NCI-H748 (cell line): ENCODE data around the gene SLC23A2.

Experiments used
- DNase-seq: peaks from one replicate; lab custom pipeline; 2025; ENCODE audit not compliant: unreplicated experiment; lab: John Stamatoyannopoulos, UW

SLC23A2 gene

GRCh38 chr20:4967752-4968477, 33.4 kb downstream of the SLC23A2 start:
- no peak for DNase-seq

DNA sequence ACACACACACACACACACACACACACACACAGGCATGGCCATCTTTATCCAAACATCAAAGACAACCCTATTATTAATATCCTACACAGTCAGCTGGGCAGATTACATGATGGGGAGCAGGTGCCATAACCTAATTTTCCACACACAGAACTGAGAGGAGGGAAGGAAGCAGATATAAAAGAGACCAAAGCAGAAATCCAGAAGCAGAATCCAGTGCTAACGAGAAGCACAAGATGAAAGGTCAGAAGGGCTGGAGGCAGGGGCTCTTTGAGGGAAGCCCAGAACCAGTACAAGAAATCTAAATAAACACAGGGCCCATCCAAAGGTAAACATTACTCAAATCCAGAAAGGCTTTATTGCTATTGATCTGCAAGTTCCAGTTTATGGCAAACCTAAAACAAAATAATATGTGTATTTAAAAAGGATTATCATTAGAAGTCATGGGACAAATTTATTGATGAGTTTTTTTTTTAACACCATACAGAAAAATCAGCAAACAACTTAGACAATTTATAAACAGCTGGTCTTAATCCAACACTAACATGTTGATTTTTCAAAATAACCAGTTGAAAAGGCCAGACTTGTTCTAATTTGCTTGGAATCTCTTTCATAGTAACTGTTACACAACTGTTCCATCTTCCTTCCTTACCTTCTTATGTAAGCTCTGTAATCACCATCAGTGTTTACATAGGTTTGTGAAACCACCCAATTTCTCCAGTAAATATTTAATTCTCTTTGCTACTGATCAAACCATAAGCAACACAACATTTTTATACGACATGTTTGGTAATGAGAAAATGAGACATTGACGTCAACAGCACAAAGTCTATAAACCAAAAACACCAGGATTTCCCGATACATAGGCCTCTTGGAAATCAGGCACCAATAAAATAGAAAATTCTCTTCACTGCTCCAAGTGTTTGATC, 34.2 kb downstream of the SLC23A2 start:
- no peak for DNase-seq

GRCh38 chr20:4962241-4962855, 39.0 kb downstream of the SLC23A2 start:
- no peak for DNase-seq

GRCh38 chr20:4961746-4962145, 39.6 kb downstream of the SLC23A2 start:
- no peak for DNase-seq

DNA sequence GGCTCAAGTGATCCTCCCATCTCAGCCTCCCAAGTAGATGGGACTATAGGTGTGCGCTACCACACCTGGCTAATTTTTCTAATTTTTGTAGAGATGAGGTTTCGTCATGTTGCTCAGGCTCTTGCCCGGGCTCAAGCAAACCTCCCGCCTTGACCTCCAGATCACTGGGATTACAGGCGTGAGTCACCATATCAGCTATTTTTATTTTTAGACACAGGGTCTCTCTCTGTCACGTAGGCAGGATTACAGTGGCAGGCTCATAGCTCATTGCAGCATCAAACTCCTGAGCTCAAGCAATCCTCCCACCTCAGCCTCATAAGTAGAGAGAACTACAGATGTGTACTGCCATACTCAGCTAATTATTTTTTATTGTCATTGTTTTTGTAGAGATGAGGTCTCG, 41.7 kb downstream of the SLC23A2 start:
- no peak for DNase-seq

DNA sequence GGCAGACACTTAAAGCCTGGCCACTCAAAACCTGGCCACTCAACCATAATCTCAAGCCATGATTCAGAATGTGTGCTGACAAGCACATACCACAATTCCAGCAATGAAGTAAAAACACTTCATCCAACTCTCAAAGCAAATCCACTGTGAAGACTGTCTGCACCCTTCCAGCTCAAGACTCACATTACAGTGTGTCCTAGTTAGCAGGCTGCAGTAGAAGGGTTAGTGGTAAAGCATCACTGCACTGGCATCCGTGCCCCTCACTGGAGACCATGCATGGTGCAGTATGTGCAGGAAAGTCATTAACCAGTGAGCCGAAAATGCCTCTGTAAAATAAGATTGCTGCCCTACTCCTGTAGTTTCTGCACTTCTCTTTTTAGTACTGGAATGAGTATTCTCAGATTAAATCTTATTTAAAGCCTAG, 43.4 kb downstream of the SLC23A2 start:
- DNase-seq: no peak

DNA sequence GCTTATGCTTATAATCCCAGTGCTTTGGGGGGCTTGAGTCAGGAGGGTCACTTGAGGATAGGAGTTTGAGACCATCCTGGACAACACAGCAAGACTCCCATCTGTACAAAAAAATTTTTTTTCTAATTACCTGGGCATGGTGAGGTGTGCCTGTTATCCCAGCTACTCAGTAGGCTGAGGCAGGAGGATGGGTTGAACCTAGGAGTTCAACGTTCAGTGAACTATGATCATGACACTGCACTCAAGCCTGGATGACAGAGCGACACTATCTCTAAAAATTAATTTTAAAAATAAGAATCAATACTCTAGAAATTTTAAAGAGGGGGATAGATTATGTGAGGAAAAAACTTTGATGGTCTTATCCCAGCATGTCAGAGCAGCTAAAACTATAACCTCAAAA, 44.1 kb downstream of the SLC23A2 start:
- no peak for DNase-seq

- DNase-seq: peak; percentile 79
Measured at GRCh38 chr20:4956200-4956810, 45.0 kb downstream of the SLC23A2 start.

DNA sequence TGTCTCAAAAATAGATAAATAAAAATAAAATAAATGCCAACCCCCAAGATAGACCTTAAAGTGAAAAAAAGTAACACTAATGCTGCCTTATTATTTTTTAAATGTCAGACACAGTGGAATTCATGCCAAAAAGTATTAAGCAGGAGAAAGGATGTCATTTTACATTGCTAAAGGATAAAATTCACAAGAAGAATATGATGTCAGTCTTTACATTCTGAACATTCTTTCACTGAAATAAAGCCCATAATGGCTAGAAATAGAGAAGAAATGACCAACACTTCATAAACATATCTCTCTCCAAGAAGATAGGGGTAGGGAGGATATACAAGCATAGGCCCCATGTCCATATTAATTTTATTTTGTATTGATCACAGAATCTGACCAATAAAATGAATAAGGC, 47.4 kb downstream of the SLC23A2 start:
- DNase-seq: no peak

GRCh38 chr20:4952229-4952628, 49.1 kb downstream of the SLC23A2 start:
- no peak for DNase-seq

DNA sequence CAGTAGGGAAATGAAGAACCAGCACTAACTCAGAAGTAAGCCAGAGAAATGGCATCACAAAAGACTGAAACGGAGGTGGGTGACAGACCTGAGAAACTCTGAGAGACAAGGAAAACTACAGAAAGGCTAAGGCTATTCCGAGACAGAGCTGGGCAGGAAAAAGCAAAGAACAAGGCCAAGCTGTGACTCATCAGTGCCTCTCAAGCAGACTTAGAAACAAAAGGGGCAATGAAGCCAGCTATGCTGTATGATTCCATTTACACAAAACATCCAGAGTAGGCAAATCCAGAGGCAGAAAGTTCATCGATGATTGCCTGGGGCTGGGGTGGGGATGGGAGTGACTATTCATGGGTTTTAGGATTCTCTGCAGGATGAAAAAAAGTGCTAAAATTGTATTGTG, 50.0 kb downstream of the SLC23A2 start:
- DNase-seq: no peak

DNA sequence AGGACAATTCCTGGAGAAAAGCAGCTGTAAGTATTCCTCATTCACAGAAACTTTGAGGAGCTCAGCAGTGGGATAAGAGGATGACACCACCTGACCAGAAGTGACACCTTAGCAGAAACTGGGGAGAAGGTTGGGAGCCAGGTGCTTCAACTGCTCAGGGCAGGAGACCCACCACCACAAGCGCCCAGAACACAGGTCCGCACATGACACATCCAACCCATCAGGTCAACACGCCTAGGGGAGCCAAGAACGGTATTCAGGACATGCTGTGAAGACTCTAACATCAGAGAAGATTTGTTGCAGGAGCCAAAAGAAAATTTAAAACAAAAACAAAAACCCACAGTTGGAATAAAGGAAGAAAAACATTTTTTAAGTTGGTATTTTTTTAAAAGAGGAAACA, 50.5 kb downstream of the SLC23A2 start:
- no peak for DNase-seq

- no peak for DNase-seq
Measured at GRCh38 chr20:4950437-4950836, 50.9 kb downstream of the SLC23A2 start.

GRCh38 chr20:4949833-4950178, 51.5 kb downstream of the SLC23A2 start:
- peak; percentile 53 for DNase-seq

- DNase-seq: no peak
Measured at GRCh38 chr20:4947817-4948559, 53.3 kb downstream of the SLC23A2 start.

DNA sequence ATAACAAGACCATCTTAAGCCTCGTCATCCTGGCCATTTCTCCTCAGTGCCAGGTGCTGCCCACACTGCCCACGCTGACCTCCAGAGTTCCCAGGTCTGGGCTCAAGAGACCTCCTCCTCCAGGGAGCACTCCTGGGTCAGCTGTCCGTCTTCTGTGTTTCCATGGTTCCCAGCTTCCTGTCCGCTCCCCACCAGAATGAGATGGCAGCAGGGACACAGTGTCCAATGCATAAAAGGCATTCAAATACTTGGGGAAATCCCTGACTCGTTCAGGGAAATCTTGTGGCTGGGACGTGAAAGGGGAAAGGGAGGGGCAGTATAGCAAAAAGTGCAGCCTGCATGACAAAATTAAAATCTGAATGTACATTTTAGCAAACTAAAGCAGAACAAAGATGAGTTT, 54.3 kb downstream of the SLC23A2 start:
- no peak for DNase-seq

GRCh38 chr20:4946585-4946984, 54.7 kb downstream of the SLC23A2 start:
- no peak for DNase-seq

DNA sequence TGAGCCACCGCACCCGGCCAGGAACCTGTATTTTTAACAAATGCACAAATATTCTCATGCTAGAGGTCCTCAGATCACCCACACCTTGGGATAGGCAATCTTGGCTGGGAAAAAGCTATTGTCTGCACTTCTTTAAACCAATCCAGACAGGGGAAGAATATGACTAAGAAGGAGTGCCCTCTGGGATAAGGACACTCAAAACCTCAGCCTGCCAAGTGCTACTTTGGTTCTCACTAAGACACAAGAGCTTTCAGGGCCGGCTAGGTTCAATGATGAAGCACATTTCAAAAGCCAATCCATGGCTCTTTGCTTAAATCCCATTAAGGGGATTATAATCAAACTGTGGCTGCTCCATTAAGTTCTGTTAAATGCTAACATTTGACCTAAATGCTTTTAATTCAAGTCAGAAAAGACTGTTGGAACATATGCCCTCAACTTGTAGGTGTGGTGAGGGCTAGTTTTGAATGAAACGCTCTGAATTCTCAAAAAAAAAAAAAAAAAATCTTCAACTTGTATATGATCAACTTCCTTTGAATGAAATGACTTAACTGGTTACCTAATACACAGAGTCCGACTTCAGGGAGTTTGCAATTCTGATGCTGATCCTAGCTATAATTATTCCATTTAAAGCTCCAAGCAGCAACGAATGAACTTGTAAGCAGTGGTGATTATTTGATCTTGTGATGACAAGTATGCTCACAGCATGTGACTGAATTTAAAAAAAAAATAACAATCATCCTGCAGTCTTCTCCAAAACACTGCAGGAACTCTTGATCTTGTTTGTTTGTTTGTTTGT, 56.6 kb downstream of the SLC23A2 start:
- DNase-seq: no peak

DNA sequence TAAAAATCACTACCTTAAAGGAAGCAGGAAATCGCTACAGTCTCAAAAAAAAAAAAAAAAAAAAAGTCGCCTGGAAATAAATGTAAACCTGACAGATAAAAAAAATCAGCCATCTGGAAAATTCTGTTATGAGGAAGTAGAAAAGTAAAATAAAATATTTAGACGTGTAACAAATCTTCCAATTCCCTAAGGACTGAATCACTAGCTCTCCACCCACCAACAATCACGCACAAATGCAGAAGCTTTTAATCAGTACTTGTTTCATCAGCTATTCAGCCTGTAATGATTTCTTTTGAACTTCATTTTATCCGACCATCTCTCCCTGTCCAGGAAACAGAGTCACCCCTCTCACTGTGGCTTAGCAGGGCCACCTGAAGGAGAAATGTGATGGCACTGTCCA, 59.0 kb downstream of the SLC23A2 start:
- DNase-seq: no peak
